Hypothalamus (tissue), 51 donors: ENCODE measurements around the gene GPR39.
A peak's percentile ranks its signal among the peaks of the same experiment; 100 is the strongest.

Experiments used
- DNase-seq, 51 donors: peaks; one replicate each; lab custom pipeline; 2025; lab: John Stamatoyannopoulos, UW

Gene GPR39

DNA sequence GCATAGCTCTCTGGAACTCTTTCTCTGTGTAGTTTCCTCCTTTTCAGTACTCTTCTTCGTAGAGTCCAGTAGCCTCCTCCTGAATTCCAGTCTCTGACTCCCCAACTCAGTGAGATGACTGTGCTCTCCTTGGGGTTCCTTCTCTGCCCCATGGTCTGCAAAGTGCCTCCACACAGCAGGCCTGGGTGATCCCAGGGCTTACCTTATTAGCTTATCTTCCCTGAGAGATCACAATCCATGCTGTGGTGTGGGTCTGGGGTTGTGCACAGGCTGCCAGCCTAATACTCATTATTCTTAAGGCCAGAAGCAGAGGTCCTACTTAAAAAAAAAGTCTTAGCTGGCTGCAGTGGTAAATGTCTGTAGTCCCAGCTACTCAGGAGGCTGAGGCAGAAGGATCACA, 4.6 kb upstream of the GPR39 start:
- no peak for DNase-seq

DNA sequence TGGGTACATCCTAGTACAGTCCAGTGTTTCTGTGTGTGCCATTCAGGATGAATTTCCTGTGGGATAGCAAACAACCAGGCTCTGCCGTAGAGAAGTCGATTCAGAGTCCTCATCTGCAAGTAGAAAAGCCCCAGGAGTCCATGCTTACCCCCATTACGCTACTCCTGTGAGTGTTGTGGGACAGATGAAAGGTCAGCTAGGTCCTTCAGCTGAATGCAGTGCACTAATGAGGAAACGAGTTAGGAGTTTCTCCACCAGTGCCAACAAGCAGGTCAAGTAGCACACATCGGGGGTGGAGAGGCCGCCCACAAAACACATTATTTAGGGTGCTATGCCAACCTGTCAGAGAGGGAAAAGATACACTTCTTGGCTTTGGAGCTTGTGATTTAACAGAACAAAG, 2.5 kb upstream of the GPR39 start:
- DNase-seq, result no peak

DNA sequence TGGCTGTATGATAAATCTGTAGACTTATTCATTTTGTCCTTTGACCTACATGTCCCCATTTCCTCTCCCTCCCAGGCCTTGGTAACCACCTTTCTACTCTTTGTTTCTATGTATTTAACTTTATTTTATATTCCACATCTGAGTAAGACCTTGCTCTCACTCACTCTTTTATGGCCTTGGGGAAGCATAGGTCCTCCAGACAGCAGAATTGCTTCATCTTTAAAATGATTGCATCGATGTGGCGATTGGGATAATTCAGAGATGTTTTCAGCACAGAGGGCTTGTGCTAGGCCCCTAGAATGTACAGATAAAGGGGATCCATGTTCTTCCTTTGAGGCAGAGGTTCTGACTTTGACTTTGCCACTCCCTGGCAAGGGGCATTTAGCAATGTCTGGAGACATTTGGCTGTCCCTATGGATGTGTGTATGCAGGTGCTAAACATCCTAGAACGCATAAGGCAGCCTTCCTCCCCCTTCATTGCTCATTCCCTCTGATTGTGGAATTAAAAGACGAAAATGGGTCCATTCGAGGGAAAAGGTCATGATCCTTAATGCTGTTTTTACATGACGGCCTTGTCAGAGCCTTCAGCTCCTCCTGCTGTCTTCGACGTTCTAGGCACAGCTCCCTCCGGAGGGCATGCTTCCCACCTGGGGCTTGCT, 1.2 kb upstream of the GPR39 start:
- DNase-seq, result no peak

DNA sequence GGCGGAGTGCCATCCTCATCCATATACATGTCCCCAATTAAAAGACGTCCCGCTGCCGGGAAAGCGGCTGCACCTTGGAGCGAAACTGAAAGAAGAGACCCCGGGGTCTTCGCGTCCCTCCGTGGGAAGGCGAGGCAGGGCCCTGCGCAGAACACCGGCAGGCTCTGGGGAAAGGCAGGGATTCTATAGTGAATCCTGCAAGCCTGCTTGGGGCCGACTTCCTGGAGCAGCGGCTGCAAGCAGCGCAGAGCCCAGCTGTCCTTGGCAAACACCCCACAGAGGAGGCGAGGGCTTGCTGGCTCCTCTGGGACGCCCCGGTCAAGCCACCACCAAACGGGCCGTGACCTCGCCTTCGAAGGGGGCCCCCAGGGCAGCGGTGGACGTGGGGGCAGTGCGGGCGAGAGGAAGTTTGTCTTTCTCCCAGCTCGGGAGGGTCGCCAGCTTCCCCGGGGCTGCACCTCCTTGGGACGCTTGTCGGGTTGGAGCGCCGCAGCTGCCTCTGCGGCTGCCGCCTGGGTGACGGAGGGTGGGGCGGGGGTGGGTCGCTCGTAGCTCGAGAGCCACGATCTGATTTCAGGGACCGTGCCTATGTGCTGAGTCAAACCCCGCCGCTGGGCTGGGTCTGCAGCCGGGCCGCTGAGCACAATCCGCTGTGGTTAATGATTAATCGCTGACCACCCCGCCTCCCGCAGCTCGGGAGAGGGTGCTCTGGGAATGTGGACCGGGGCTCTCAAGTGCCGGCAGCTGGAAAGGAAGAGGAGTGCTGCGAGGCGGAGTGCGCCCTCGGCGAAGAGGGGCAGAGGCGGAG, 486 bp upstream of the GPR39 start:
- DNase-seq, result peak in 31 of 51 donors; percentile 11 to 56 (median 30)

DNA sequence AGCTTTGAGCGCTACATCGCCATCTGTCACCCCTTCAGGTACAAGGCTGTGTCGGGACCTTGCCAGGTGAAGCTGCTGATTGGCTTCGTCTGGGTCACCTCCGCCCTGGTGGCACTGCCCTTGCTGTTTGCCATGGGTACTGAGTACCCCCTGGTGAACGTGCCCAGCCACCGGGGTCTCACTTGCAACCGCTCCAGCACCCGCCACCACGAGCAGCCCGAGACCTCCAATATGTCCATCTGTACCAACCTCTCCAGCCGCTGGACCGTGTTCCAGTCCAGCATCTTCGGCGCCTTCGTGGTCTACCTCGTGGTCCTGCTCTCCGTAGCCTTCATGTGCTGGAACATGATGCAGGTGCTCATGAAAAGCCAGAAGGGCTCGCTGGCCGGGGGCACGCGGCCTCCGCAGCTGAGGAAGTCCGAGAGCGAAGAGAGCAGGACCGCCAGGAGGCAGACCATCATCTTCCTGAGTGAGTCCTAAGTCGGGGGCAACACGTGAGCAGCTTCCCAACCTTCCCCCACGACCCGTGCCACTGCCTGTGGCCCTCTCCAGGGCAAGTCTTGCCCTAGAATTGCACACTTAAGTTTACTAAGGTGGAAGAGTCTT, 928 bp downstream of the GPR39 start:
- no peak for DNase-seq

DNA sequence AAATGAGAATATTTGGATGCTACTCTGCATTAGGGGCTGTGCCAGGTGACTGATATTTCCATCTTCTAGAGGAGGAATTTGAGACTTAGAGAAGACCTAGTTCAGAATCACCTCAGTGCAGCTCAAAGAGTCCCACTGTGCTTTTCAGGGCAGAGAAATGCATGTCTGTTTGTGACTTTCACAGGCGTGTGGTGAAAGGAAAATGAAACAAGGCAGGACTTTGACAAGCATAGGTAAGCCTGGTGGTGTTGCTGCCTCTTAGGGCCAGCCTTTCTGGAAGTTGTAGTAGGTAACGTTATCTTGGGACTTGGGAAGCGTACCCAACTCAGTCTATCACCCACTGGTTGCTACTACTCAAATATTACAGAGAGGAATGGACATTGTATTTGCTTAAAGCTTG, 2.6 kb downstream of the GPR39 start:
- no peak for DNase-seq

DNA sequence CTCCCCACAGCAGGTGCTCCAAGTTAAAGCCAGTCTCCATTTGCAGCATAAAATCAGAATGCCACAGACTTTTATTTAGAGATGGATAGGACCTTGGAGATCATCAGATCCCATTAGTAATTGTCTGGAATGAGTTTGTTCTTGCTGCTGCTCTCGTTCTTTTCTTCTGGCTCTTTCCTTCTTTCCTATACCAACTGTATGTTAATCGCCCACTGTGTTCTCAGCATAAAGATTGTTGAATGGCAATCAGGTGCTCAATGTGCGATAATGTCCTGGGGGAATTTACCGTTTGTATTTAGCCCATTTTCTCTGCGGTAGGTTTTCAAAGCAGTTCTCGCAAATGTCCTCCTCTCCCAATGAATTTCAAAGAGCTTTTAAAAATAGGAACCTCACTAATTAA, 3.3 kb downstream of the GPR39 start:
- no peak for DNase-seq

DNA sequence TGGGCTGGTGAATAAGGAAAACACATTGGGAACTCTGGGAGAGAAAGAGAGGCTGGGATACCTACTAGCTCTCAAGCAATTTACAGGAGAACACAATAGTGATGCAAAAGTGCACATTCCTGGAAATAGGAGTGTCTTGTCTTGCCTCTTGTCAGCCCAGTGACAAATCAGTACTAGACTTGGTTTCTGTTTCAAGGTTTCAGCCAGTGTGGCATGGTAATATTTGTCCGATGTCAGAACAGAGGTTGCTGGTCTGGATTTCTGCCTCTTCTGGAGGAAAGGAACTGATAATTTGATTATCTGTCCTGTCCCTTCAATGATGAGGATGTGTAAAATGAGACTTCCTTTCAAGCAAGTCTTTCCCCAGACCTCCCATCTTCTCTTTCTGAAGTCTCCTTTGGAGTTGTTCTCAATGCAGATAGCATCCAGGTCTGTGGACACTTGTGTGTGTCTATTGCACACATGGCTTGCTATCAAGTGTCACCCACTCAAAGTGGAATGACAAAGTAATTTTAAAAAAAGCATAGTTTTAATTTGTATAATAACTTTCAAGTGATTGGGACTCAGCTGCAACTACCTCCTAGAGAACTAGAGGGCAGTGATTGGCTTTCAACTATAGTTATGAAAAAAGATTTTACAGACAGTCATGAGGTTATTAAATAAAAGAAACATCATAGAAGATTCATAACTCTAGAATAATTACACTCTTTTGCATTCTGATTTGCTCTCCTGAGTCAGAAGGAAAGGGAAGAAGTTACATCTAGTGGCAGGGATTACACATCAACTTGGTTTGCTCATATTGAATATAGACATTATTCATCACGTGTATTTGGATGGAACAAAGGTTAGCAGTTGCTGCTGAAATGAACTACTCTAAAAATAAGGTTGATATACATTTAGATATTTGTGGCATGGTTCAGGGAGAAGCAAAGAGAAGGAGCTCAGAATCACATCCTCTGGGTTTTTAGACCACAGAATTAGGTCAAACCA, 4.5 kb downstream of the GPR39 start:
- no peak for DNase-seq

DNA sequence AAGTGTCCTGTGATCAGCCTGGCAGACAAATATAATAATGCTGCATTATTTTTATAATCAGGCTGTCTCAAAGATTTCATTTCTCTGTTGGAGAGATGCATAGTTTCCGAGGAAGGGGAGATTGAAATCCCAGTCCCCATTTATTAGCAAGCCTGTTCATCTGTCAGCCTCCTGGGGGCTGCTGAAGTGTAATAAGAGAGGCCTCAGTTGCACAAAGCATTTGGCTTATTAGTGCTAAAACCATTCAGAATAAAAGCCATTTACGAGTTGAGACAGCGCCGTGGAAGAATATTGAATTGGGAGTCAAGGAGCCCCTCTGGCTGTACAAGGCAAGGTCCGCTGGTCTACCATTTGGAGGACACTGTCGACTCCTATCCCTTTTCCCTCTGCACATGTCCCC, 6.1 kb downstream of the GPR39 start:
- DNase-seq, result no peak

DNA sequence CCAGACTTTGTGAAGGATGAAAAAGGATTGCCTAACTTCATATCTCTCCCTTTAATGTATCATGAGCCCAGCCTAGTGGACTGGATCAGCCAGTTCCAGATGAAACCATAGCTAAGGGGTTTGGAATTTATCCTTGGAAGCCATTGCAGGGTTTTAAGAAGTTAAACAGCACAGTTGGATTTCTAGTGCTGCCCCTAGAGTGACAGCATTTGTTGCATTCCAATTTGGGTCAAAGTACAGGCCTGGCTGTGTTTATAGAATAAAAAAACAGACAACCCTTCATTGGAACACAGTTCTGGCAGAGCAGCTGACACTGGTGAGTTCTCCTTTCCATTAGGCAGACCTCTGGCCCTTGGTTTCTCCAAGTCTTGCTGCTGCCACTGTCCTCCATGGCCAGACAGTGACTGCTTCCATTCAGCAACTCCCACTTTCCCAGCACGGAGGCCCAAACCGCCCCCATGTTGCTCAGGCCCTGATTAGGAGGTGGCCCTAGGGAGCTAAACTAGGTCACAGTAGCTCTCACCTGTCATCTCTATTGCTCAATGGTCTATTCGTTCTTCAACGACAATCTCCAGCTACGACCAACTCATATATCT, 8.0 kb downstream of the GPR39 start:
- DNase-seq, result peak in 2 of 51 donors; percentile 9 to 18

DNA sequence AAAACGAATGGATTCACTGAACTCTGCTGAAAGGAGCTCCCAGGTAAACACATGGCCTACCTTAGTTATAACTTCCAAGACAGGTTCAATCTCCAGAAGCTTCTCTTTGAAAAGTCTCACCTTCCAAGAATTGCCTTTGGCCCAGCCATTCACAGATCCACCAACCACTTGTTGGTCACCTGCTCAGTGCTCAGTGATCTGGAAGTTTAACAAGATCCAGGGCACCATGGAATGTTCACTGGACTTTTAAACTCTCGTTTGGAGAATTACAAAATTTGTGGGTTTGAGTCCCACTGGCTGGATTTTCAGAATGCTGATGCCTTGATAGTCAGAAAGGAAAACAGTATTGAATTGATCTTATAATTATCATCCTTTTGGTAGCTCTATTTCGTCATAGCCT, 9.4 kb downstream of the GPR39 start:
- DNase-seq, result no peak

DNA sequence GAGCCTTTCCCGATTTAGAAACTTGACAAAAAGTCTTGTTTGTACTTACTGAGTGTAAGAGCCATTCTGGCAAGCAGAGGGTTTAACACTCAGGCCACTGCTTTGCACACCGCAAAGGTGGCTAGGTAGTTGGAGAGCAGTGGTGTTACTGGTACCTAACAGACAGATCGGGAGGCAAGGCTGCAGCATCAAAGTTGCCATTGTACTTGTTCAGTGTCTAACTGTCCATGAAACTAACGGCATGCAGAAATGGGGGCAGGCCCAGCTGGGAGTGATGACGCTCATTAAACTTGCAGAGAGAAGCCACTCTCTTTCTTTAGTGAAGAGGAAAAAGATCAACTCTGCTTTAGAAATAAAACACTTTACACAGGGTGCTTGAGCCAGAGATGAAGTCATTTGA, 10.1 kb downstream of the GPR39 start:
- DNase-seq, result no peak

DNA sequence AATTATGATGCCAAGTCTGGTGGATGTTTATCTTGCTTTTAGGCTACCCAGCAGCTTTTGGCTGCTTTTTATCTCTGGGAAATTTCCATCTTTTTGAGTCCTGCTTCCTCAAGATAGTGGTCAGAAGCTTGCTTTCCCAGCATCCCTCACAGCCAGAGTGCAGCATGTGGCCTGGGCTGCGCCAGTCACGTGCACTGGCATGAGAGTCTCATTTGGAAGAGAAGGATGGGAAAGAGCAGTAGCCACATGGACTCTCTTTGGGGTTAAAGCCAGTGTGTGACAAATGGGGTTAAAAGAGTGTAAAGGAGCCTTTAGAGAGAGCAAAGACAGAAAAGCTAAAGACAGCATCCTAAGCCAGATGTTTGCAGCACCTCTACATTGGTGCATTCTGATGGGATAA, 12.7 kb downstream of the GPR39 start:
- no peak for DNase-seq

DNA sequence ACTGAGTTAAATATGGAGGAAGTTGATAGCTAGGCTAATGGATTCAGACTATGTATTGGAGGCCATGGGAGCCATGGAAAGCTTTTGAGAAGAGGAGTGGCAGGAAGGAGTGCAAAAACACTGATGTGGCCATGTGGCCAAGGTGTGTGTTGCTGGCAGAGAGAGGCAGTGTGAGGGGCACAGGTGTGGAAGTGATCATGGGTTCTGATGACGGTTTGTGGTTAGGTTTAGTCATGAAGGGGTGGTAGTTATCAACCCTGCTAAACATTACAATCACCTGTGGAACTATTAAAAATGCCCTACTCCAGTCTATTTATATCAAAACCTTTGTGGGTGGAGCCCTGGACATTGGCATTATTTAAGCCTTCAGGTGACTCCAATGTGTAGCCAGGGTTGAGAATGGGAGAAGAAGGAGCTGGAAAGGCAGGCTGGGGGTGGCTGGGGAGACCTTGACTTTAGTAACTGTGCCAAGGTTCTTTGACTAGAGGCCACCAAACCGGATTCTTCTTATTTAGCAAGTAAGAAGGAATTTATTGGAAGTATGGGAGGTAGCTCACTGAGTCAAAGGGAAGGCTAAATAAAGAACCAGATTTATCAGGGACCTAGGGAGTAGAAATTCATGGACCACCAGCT, 13.5 kb downstream of the GPR39 start:
- no peak for DNase-seq

DNA sequence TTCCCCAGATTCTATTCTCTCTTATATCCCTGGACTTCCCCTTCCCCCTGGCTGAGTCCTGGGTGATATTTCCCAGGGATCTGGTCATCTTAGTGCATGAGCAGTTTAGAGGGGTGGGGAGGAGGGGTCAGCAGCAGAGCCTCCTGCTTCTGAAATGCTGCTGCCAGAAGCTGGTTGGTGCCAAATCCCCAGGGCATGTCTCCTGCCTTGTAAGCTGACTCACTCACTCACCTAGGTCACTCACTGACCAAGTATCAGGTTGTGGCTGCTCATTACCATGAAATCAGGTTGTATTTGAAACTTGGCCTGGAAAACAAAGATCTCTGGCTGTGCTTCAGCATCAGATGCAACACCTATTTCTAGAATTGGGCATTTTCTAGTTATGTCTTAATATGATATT, 14.3 kb downstream of the GPR39 start:
- no peak for DNase-seq

DNA sequence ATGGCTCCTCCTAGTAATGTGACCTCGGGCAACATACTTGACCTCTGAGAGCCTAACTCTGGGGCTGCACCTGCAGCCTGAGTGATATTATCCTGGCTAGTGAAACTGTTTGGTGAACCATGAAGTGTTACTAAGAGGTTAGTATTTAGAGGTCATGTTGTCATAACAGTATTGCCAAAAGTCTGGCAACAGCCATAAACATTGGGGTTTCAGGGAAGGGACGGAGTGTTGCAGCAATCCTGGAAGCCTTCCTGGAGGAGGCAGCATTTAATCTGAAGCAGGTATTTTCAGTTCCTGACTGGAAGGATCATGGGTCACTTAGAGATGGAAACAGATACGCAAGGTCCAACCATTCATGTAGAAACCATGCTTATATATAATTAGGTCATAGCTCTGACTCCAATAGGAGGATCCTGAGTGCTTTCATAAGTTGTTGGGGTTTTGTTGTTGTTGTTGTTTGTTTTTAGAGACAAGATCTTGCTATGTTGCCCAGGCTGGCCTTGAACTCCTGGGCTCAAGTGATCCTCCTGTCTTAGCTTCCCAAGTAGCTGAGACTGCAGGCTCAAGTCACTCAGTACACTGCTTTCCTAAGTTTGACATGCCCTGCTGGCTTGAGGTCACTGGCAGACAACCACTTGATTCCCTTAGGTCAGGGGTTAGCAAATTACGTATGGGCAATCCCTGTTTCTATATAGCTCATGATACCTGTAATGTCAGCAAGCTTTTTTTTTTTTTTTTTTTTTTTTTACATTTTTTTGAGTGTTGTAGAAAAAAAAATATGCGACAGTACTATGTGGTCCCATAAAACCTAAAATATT, 21.5 kb downstream of the GPR39 start:
- DNase-seq, result no peak

DNA sequence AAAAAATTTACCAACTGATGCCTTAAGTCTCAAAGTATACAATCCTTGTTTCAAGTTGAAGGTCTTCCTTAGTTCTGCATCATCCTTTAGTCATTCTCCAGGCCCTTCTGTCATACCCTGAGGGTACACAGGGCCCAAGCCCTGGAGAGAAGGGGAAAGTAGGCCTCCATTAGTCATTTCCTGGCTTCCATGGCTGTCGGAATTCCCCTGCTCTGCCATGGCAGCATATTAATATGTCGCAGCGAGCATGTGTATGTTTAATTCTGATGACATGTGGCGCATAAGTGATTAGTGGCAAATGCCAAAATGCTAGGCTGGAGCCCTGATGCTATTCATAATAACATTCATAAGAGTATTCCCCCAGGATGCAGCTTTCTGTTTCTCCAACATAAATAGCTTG, 22.1 kb downstream of the GPR39 start:
- DNase-seq, result no peak

DNA sequence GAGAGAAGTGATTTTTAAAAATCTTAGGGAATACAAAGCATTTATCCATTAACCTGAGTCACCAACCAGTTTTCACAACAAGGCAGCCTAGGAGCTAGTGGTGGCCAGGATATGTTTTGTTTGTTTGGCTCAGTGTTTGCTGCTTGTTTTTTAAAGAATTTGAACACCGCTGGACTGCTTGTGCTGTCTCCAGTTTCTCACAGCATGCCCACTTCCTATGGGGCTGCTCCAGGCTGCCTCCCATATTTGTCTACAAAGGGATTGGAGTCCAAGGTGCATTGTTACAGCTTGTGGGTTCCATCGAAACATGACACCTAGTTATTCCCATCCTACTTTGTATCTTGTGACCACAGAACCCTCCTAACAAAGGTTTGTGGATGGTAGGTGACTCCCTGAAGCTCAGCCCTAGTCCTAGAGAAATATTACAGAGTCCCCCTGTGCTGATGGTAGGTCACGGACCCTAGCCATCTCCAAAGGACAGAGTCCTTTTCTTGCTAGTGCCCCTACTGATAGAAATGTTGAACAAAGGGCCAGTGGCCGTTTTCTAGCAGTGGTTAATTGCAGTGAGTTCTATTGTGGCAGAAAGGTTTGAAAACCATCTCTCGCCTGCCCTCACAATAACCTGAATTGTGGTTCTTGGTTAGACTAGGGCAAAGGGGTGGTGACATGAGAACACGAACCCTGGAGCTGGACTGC, 23.2 kb downstream of the GPR39 start:
- no peak for DNase-seq
